OCI-LY1 (cell line): ENCODE results near the gene TSEN34.

Experiments used
- CTCF ChIP-seq: fragments of 200-600 bp; sonication (generic), shearing (Covaris generic); IDR thresholded peaks from 2 replicates; pipeline ENCODE4 v1.5.1; 2017; ENCODE audit warnings: mild to moderate bottlenecking, antibody characterized with exemption, low read length, moderate library complexity, mixed read lengths
- EZH2 ChIP-seq: fragments of 200-600 bp; sonication (generic), shearing (Covaris generic); IDR thresholded peaks from 2 replicates; pipeline ENCODE4 v1.8.0; 2017; ENCODE audit warnings: borderline replicate concordance, mixed run types, mild to moderate bottlenecking, antibody characterized with exemption, low read length, moderate library complexity, mixed read lengths

- no peak for TF ChIP-seq CTCF
- TF ChIP-seq EZH2, result no peak
Measured at GRCh38 chr19:54173951-54174834, 16.9 kb upstream of the TSEN34 start.
